ENCODE measurements around the gene CCM2.

- TF ChIP-seq CTCF (IDR thresholded peaks at IDR 0.05), result no peak
- TF ChIP-seq POLR2A (IDR thresholded peaks at IDR 0.05), result no peak
- TF ChIP-seq POLR2AphosphoS5 (IDR thresholded peaks at IDR 0.05), result no peak
These were observed 78.2 kb downstream of the CCM2 start for GRCh38 chr7:45078125-45078681.
